ENCODE results near the gene MED9.

Gene MED9

DNA sequence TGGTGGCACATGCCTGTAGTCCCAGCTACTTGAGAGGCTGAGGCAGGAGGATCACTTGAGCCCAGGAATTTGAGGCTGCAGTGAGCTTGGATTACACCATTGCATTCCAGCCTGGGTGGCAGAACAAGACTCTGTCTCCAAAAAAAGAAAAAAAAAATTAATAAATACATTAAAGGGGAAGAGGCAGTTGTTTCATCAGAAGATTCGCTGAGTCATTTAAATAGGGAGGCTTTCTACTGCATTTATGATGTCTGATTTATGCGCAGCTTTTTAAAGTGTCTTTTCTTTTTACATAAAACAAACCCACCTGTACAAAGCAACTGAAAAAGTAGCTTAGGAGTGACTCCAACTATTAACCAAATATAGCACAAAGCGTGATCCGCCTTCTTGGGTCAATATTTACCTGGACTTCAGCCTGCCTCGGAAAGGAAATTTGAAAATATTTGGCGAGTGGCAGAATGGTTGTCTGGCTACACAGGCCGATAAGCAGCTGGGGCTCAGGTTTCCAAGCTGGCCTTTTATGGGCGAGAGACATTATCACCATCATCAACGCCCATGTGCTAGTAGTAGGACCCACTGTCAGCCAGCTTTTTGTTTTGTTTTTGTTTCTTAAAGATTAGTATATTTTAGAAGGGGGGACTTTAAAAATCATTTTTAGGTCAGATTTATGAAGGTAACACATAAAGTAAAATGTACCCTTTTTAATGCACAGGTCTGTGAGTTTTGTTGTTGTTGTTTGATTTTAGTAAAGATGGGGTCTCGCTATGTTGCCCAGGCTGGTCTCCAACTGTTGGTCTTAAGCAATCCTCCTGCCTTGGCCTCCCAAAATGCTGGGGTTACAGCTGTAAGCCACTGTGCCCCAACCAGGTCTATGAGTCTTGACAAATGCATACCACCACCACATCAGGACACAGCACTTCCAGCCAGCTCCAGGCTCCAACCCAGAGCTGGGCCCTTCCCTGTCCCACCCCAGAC, 61.9 kb downstream of the MED9 start:
- no peak for DNase-seq (ENCODE audit: low spot score)

DNA sequence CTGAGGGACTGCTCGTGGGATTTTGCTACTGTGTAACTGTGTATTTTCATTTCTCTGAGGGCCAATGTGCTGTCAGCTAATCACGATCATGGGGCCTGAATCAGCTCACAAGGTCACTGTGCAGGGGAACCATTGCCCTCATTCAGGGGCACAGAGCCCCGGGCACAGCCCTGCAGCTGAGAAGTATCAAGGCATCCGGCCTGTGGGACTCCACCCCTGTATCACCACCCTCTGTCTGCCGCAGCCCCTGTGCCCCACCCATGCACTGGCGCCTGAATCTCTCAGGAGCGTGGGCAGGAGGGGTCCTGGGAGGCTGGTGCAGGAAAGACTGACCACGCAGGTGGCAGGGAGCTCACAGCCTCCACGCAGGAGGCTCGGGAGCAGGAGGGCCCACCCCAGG, 62.8 kb downstream of the MED9 start:
- no peak for DNase-seq (ENCODE audit: low spot score)

DNA sequence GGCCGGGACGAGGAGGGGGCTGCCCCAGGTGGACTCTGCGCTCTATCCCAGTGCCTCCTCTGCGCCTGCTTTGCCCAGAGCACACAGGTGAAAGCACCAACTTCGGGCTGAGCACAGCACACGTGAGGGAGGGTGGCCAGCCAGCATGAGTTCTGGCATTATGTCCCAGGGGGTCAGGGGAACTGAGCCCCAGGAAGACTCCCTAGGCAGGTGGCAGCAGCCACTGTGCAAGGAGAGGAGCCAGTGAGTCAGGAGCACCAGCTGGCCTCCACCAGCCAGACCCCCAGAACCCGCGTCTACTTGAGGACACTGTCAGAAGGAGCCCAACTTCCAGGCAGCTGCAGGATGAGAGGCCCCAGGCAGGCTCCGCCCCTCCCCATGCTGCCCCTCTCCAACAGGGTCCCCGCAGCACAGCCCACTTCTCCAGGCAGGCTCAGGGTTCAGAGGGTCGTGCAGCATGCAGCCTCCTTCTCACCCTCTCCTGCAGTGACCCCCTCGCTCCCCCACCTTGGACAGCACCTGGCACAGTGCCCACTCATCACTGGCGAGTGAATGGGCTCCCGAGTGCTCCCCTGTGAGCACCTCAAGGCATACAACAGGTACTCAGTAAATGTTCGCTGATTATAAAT, 63.6 kb downstream of the MED9 start:
- DNase-seq (ENCODE audit: low spot score), result no peak

DNA sequence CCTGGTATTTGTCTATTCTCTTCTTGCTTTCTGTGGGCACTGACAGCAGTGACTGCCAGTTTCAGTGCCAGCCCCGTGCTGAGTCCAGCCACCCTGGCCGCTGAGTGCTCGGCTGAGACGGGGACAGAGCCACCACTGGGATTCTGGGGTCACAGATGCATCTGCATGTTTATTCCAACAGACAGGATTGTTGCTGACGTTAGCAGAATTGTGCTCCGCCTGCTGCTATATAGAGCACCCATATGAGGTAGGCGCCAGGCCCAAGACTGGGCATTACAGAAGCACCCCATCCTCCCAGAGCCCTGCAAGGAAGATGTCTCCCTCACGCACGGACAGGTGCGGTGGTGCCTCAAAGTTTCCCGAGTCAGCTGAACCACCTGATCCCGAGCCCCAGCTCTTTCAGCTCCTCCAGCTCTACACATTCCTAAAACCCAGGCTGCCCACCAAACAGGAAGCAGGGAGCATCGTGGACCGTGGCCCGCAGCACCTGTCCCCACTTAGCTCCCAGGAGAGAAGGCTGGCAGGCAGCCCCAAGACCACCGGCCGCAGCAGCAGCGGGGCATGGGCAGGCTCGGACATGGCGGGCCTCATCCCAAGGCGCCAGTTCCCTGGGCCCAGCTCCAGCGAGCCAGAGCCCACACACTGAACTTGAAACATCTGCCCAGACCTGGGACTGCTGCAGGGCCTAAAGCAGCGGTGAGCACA, 64.3 kb downstream of the MED9 start:
- no peak for DNase-seq (ENCODE audit: low spot score)

DNA sequence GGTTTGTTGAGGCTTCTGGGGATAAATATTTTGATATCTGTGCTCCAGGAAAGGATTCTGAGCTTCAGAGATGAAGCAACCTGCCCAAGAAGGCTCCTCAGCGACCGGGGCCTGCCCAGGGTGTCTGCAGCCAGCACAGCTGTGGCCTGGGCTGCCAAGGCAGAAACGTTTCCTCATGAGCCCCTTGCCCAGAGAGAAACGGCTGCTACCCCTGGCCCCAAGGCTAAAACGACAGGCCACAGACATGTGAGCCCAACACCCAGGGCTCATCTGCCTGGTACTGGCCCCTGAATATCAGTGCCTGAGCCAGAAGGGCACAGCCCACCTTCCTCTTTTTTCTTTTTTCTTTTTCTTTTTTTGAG, 64.8 kb downstream of the MED9 start:
- no peak for DNase-seq (ENCODE audit: low spot score)
